NCI-H2029 treated with DMSO at 0.1 percent for 48 hours (cell line): ENCODE measurements around the gene ABCB1.
"Not testable (repeated sequence)": the region's sequence is repeated elsewhere in the genome, so short reads cannot be mapped to it uniquely, and the experiment has no call there.

ENCODE experiments used
- DNase-seq: peaks from one replicate; lab custom pipeline; 2025; lab: John Stamatoyannopoulos, UW

ABCB1 gene

GRCh38 chr7:87473192-87473591 is 127.5 kb downstream of the ABCB1 start:
- DNase-seq, result no peak

GRCh38 chr7:87471473-87471872 is 129.2 kb downstream of the ABCB1 start:
- no peak for DNase-seq

- DNase-seq, result not testable (repeated sequence)
Measured at GRCh38 chr7:87469204-87469603, 131.5 kb downstream of the ABCB1 start.

GRCh38 chr7:87465534-87465880 is 135.2 kb downstream of the ABCB1 start:
- DNase-seq, result not testable (repeated sequence)

GRCh38 chr7:87464830-87465533 is 135.7 kb downstream of the ABCB1 start:
- peak; percentile 62 for DNase-seq

- no peak for DNase-seq
Measured at GRCh38 chr7:87463982-87464381, 136.7 kb downstream of the ABCB1 start.

- DNase-seq, result not testable (repeated sequence)
Measured at GRCh38 chr7:87460444-87460843, 140.2 kb downstream of the ABCB1 start.

GRCh38 chr7:87459941-87460340 is 140.7 kb downstream of the ABCB1 start:
- DNase-seq, result no peak

GRCh38 chr7:87458148-87458547 is 142.5 kb downstream of the ABCB1 start:
- DNase-seq, result no peak

GRCh38 chr7:87456247-87456646 is 144.4 kb downstream of the ABCB1 start:
- DNase-seq, result no peak
